Raji (cell line): ENCODE data around the gene MBD3.
A peak's percentile ranks its signal among the peaks of the same experiment; 100 is the strongest.

ENCODE experiments used
- POLR2A ChIP-seq: IDR thresholded peaks from 2 replicates; pipeline ENCODE4 v1.6.1; 2011; ENCODE audit warnings: low read depth, low read length, control low read depth; ENCODE audit not compliant: insufficient read depth

The MBD3 gene

DNA sequence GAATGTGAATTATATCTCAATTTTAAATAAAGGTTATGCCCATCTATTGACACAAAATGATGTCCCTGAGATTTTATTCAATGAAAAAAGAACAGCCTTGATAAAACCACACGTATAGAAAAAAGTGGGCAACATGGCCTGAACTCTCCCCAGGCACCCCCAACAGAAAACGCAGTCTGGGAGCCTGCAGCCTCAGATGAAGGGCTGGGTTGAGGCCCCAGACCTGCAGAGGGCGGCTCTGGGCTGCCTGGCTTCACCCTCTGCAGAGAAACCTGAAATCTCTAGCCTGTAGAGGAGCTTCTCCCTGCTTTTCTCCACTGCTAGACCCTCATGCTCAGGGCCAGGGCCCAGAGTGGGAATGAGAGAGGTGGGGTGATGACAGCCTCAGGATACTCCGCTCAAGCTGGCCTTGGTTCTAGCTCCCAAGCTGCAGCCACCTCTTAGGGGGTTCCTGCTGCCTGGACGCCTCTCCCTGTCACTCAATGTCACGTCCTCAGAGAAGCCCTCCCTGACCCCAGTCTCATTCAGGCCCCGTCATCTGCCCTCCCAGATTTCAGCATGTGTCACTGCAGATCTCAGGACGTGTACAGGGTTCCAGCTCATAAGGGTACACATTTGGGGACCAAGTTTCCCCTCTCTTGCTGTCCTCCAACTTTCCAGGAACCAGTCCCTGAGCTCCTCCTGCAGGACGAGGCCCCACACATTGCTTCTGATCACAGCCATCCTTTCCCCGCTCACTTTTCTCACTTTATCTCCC, 1.8 kb downstream of the MBD3 start:
- TF ChIP-seq POLR2A: peak; percentile 69; the same call in 1 of the 2 replicates

GRCh38 chr19:1587872-1588271, 4.8 kb downstream of the MBD3 start:
- peak; percentile 31; the same call in 1 of the 2 replicates for TF ChIP-seq POLR2A

- no peak for TF ChIP-seq POLR2A
These were observed 7.5 kb downstream of the MBD3 start for GRCh38 chr19:1585243-1585580.

GRCh38 chr19:1584500-1585242, 8.0 kb downstream of the MBD3 start:
- no peak for TF ChIP-seq POLR2A

- no peak for TF ChIP-seq POLR2A
These were observed 10.5 kb downstream of the MBD3 start for GRCh38 chr19:1582201-1582600.

GRCh38 chr19:1580957-1581356, 11.7 kb downstream of the MBD3 start:
- no peak for TF ChIP-seq POLR2A

DNA sequence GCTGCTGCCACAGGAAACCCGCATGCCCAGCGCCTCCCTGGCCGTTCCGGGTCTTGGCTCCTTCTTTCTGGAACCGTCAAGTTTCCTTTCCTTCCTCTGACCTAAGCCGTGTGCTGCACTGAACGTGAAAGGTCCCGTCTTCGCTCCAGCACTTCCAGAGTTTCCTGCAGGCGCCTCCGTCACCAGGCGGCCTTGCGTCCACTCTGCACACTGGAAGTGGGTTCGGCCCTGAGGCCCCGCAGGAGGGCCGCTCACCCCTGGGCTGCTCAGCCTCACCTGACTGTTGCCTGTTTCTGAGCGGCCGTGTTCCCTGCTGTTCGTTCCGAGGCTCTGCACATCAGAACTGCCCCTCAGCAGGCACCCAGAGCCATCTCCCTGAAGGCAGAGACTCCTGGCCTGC, 12.3 kb downstream of the MBD3 start:
- no peak for TF ChIP-seq POLR2A

DNA sequence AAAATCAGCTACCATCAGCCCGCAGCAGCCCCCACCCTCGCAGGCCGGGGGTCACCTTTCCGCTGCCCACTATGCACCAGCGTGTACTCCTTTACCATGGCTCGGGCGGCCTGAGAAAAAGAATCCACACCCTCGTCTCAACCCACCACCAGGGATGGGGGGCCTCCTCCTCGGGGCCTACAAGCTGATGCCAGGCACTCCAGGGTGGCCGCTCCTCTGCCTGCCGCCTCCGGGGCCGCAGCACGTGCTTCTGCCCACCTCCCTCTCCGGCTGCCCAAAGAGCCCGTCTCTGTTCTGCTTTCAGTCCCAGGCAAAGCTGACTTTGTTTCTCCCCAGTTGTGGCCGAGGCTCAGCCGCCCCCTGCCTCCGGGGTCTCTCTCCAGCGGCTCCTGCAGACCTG, 13.4 kb downstream of the MBD3 start:
- TF ChIP-seq POLR2A: no peak

- TF ChIP-seq POLR2A: no peak
These were observed 14.6 kb downstream of the MBD3 start for GRCh38 chr19:1577929-1578618.

DNA sequence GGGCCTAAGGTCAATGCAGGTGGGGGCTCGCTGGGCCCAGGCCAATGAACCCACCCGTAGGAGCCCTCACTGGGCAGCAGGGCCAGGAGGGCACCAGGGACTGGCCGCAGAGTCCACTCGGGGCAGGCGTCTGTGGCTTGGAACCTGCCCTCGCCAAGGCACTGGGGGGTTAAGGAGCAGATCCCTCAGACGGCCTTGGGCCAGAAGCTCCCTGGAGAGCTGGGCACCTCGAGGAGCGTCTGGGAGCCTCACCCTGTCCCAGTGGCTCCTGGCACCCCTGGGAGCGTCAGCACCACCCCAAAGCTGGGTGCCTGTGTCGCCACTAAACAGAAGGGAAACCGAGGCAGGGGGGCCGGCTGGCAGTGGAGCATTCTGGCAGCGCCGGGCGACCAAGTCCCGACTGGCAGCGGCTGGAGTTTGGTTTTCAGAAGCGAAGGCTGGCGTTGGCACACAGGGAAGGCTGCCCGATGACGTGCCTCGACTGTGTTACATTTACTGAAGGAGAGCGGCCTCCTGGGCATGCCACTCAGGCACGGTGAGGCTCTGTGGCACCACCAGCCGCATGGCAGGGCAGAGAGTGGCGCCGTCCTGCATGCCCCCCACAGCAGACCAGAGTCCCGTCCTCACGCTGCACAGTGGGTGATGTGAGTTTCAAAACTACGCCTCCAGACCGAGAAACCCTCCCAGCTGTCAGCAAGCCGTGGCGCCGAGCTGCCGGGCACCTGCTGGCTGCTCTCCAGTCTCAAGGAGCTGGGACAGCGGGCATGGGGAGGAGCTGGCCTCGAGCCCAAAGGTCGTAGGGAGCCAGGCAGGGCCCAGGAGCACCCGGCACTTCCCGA, 15.4 kb downstream of the MBD3 start:
- TF ChIP-seq POLR2A: no peak

DNA sequence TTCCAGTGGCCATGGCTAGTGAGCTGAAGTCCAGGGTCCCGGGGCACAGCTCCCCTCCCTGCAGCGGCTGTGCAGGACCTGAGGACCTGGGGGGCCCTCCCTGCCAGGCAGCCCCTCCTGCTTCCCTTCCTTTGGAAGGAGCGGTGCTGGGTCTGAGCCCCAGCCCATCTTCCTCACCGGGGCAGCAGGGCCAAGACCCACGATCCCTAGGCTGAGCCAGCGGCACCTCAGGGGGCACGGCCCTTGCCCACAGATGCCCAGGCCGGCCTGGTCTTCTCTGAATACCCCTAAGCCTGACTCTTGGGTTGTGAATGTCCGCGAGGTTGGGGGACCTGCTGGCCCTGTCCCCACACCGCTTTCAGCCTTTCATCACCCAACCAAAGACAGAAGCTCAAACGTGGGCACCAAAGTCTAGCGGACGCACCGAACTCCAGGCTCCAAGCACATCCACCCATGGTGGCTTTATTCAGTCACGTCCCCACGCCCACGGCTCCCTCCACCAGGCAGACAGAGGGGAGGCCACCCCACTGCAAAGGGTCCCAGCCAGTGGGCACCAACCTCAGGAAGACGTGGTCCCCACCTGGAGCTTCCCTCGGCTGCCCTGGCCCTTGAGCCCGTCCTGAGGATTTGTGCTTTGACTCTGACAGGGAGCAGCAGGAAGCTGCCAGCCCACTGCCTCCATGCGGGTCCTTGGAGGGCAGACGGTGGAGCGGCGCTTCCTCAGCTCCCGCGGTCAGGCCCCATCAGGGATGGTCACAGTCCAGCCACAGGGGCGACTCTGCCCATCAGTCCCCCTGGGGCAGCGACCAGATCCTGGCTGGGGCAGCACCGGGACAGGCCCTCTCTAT, 16.2 kb downstream of the MBD3 start:
- TF ChIP-seq POLR2A: no peak

DNA sequence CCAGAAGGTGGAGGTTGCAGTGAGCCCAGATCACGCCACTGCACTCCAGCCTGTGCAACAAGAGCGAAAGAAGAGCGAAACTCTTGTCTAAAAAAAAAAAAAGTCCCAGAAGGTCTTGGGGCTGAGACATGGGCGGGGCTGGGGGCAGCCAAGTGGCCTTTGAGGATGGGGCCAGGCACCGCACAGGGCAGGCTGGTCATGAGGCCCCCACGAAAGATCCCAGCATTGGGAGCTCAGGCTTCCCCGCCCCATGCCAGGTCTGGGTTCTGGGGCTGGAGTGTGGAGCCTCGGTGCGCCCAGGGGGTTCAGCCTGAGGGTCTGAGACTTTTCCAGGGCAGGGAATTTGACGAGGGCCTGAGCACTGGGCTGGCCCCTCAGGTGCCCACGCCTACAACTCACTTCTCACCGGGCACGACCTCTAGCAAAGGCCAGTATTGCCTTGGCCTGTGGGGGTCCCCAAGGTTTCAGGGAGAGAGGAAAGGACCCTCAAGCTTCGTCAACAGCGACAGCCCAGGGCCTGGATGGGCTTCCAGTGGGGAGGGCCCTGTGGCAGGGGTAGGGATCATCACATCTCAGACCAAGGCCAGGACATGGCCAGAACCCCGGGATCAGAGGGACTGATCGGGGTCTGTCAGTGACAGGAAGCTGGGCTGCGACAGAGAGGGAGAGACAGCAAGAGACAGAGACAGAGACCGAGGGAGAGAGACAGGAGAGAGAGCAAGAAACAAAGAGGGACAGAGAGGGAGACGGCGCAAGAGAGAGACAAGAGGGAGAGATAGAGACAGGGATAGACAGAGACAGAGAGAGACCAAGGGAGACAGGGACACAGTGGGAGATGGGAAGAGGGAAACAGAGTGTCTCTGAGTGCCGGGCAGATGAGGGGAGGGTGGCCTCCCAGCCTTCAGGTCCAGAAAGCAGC, 17.1 kb downstream of the MBD3 start:
- TF ChIP-seq POLR2A: no peak

GRCh38 chr19:1574354-1575136, 18.1 kb downstream of the MBD3 start:
- TF ChIP-seq POLR2A: no peak

DNA sequence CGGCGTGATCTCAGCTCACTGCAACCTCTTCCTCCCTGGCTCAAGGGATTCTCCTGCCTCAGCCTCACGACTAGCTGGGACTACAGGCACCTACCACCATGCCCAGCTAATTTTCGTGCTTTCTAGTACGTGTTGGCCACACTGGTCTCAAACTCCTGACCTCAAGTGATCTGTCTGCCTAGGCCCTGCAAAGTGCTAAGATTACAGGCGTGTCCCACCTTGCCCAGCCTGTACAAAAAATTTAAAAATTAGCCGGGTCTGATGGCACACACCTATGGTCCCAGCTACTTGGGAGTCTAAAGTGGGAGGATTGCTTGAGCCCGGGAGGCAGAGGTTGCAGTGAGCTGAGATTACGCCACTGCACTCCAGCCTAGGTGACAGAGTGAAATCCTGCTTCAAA, 19.9 kb downstream of the MBD3 start:
- TF ChIP-seq POLR2A: no peak
